ENCODE measurements around the gene LY86. TPM values are rescaled to one million over a fixed set of nuclear protein-coding genes. Genes with fewer than 3 reads are reported as not detected.

Gene LY86
- total RNA-seq, 3 donors from 2014 or later (not counting 1 experiment from before 2014, with no cell fraction given) = 2.0 to 5.1 (median 2.2) TPM

DNA sequence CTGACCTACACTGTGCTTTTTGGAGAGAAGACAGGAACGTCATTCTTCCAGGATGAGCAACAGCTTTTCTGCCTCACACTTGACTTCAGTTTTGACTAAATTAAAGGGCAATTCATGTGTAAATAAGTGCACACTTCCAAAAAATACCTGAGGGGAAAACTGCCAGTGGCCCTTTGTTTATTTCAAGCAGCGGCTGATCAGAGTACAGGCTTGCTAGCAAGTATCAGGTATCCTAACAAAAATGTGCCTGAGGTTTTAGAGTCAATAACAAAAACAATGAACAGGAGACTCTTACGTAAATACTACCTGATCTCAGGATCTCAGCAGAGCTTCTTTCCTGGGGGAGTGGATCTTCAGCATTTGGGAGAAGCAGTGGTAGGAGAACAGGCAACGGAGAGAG is 12.4 kb downstream of the LY86 start:
- no peak for ATAC-seq
- peaks cover 0 to 14% of the 10 kb centered on the region in 2 donors for H3K4me1 Mint-ChIP-seq
- Histone ChIP-seq H3K9me3 (ENCODE audit: control insufficient read depth, insufficient read depth, low read length) (no peaks in the 10 kb centered on the region), H3K4me1 (ENCODE audit: control insufficient read depth, insufficient read depth, low read length) (peaks cover 11% of the 10 kb centered on the region), H3K36me3 (ENCODE audit: control insufficient read depth, insufficient read depth, low read length) (no peaks in the 10 kb centered on the region), H3K27me3 (ENCODE audit: control insufficient read depth, insufficient read depth, low read length) (no peaks in the 10 kb centered on the region), H3K4me3 (ENCODE audit: low read length) (no peak overlapping the region), H3K27ac (ENCODE audit: low read length) (no peak overlapping the region)
- DNase-seq = no peak
- H3K27ac Mint-ChIP-seq = no peak overlapping the region
- H3K9me3 Mint-ChIP-seq = no peaks in the 10 kb centered on the region
- H3K4me3 Mint-ChIP-seq = no peak overlapping the region
- WGBS (ENCODE audit: insufficient coverage) = 58% methylated on average over 3 of the region's 4 CpGs
- intact Hi-C loops (cut with micrococcal nuclease) = no loop called here
- no peaks in the 10 kb centered on the region for H3K36me3 Mint-ChIP-seq
- H3K27me3 Mint-ChIP-seq (ENCODE audit: low read depth in 2 of 2) = peaks cover 0 to 3% of the 10 kb centered on the region in 2 donors
- TF ChIP-seq, protein P1, sequence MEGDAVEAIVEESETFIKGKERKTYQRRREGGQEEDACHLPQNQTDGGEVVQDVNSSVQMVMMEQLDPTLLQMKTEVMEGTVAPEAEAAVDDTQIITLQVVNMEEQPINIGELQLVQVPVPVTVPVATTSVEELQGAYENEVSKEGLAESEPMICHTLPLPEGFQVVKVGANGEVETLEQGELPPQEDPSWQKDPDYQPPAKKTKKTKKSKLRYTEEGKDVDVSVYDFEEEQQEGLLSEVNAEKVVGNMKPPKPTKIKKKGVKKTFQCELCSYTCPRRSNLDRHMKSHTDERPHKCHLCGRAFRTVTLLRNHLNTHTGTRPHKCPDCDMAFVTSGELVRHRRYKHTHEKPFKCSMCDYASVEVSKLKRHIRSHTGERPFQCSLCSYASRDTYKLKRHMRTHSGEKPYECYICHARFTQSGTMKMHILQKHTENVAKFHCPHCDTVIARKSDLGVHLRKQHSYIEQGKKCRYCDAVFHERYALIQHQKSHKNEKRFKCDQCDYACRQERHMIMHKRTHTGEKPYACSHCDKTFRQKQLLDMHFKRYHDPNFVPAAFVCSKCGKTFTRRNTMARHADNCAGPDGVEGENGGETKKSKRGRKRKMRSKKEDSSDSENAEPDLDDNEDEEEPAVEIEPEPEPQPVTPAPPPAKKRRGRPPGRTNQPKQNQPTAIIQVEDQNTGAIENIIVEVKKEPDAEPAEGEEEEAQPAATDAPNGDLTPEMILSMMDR (IDR thresholded peaks at IDR 0.05) = no peak

DNA sequence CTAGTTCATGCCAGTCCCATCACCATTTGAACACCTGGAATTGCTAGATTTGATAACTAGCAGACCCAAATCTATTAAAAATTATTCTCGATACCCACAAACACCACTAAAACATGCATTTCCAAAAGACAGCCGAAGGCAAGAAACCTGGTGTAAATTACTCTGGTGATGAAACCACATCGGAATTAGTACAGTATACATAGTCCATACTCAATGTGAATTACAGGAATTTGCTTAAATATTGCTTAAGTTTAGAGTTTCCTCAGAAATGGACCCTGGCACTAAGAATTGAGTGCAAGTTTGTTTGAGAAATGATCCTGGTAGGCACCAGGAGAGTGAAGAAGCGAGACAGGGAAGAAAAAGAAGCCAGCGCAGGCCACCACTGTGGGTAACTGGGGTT is 13.7 kb downstream of the LY86 start:
- intact Hi-C loops (cut with micrococcal nuclease) = no loop called here
- DNase-seq (no peak), ATAC-seq (no peak)
- Mint-ChIP-seq H3K9me3 (no peaks in the 10 kb centered on the region), H3K36me3 (no peaks in the 10 kb centered on the region), H3K27ac (no peak overlapping the region), H3K4me3 (no peak overlapping the region), H3K4me1 (peaks cover 0 to 14% of the 10 kb centered on the region in 2 donors), H3K27me3 (ENCODE audit: low read depth in 2 of 2) (peaks cover 0 to 3% of the 10 kb centered on the region in 2 donors)
- Histone ChIP-seq H3K4me1 (ENCODE audit: control insufficient read depth, insufficient read depth, low read length) (peaks cover 6% of the 10 kb centered on the region), H3K4me3 (ENCODE audit: low read length) (no peak overlapping the region), H3K36me3 (ENCODE audit: control insufficient read depth, insufficient read depth, low read length) (no peaks in the 10 kb centered on the region), H3K27me3 (ENCODE audit: control insufficient read depth, insufficient read depth, low read length) (no peaks in the 10 kb centered on the region), H3K9me3 (ENCODE audit: control insufficient read depth, insufficient read depth, low read length) (no peaks in the 10 kb centered on the region), H3K27ac (ENCODE audit: low read length) (no peak overlapping the region)
- WGBS (ENCODE audit: insufficient coverage) = 93% methylated on average over 4 of the region's 5 CpGs
- TF ChIP-seq, protein P1 (IDR thresholded peaks at IDR 0.05) = no peak

DNA sequence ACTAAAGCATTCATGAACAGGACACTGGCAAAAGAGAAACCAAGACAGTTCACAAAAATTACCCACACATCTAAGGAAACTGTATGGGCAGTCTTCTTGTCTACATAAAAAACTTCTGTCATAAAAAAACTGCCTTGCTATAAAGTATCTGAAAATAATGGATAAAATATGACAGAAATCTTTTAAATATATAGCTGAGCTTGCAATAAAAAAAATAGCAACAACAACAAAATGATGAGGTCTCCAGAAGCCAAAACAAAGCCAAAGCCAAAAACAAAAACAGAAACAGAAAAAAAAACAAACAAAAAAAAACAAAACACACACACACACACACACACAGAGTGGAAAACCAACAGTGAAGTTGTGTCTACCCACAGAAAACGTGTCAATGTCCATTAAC is 14.8 kb downstream of the LY86 start:
- Mint-ChIP-seq H3K4me1 (peaks cover 0 to 14% of the 10 kb centered on the region in 2 donors), H3K36me3 (no peaks in the 10 kb centered on the region), H3K27me3 (ENCODE audit: low read depth in 2 of 2) (peaks cover 0 to 3% of the 10 kb centered on the region in 2 donors), H3K27ac (peak overlapping the region in 1 of 2 donors; percentile 10), H3K4me3 (no peak overlapping the region), H3K9me3 (no peaks in the 10 kb centered on the region)
- ATAC-seq = peak in 1 of 3 donors; percentile 42
- no peaks in the 10 kb centered on the region for H3K36me3 ChIP-seq (ENCODE audit: control insufficient read depth, insufficient read depth, low read length)
- no peak overlapping the region for H3K27ac ChIP-seq (ENCODE audit: low read length)
- no peak overlapping the region for H3K4me3 ChIP-seq (ENCODE audit: low read length)
- no peak for DNase-seq
- H3K27me3 ChIP-seq (ENCODE audit: control insufficient read depth, insufficient read depth, low read length) = no peaks in the 10 kb centered on the region
- WGBS (ENCODE audit: insufficient coverage) = no CpG with 5 or more reads among the region's 1 CpG
- TF ChIP-seq, protein P1 (IDR thresholded peaks at IDR 0.05) = no peak
- no peaks in the 10 kb centered on the region for H3K9me3 ChIP-seq (ENCODE audit: control insufficient read depth, insufficient read depth, low read length)
- intact Hi-C loops (cut with micrococcal nuclease) = no loop called here
- H3K4me1 ChIP-seq (ENCODE audit: control insufficient read depth, insufficient read depth, low read length) = peaks cover 6% of the 10 kb centered on the region

DNA sequence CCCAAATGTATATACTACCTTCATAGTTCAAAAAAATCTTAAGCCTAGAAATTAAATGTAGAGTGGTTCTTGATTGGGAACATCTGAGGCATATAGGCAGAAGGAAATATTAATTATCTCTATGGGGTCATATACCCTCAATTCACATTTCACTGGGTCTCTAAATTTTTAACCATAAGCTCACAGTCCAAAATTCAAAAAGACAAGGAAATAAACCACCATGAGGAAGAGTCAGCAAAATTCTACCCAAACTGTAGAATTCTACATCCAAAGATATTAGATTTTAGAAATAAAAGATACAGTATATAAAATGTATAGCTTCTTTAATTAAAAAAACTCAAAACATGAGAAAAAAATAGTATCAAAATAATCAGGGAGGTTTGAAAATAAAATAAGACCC is 15.5 kb downstream of the LY86 start:
- ATAC-seq = no peak
- no peaks in the 10 kb centered on the region for H3K27me3 Mint-ChIP-seq (ENCODE audit: low read depth in 2 of 2)
- TF ChIP-seq, protein P1 (IDR thresholded peaks at IDR 0.05) = no peak
- Histone ChIP-seq H3K27me3 (ENCODE audit: control insufficient read depth, insufficient read depth, low read length) (no peaks in the 10 kb centered on the region), H3K27ac (ENCODE audit: low read length) (no peak overlapping the region), H3K36me3 (ENCODE audit: control insufficient read depth, insufficient read depth, low read length) (no peaks in the 10 kb centered on the region), H3K4me3 (ENCODE audit: low read length) (no peak overlapping the region), H3K4me1 (ENCODE audit: control insufficient read depth, insufficient read depth, low read length) (peaks cover 11% of the 10 kb centered on the region), H3K9me3 (ENCODE audit: control insufficient read depth, insufficient read depth, low read length) (no peaks in the 10 kb centered on the region)
- H3K4me3 Mint-ChIP-seq = no peak overlapping the region
- H3K27ac Mint-ChIP-seq = no peak overlapping the region
- H3K36me3 Mint-ChIP-seq = no peaks in the 10 kb centered on the region
- intact Hi-C loops (cut with micrococcal nuclease) = no loop called here
- DNase-seq = no peak
- no peaks in the 10 kb centered on the region for H3K9me3 Mint-ChIP-seq
- peaks cover 0 to 14% of the 10 kb centered on the region in 2 donors for H3K4me1 Mint-ChIP-seq

Measured in natural killer cell (primary cell).